Measurements from ENCODE around the gene PARP3.
A peak's percentile ranks its signal among the peaks of the same experiment; 100 is the strongest.

Gene PARP3

DNA sequence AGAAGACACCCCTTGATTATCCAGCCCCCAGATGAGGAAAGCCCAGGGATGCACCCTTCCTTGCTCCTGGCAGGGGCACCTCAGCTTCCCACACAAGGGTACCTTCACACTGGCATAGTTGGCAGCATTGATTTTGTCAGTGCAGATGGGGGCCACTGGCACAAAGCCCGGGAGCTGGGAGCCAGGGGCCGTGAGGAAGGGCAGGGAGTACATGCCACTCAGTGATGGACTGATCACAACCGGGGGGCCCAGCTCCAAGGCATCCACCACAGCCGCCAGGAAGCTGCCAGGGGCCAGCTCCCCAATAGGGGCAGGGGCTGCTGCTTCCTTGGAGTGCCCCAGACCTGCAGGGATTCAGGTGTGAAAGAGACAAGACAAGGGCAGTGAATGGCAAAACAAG is 27.7 kb downstream of the PARP3 start:
- TF ChIP-seq, protein P1, sequence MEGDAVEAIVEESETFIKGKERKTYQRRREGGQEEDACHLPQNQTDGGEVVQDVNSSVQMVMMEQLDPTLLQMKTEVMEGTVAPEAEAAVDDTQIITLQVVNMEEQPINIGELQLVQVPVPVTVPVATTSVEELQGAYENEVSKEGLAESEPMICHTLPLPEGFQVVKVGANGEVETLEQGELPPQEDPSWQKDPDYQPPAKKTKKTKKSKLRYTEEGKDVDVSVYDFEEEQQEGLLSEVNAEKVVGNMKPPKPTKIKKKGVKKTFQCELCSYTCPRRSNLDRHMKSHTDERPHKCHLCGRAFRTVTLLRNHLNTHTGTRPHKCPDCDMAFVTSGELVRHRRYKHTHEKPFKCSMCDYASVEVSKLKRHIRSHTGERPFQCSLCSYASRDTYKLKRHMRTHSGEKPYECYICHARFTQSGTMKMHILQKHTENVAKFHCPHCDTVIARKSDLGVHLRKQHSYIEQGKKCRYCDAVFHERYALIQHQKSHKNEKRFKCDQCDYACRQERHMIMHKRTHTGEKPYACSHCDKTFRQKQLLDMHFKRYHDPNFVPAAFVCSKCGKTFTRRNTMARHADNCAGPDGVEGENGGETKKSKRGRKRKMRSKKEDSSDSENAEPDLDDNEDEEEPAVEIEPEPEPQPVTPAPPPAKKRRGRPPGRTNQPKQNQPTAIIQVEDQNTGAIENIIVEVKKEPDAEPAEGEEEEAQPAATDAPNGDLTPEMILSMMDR (IDR thresholded peaks at IDR 0.05; ENCODE audit: insufficient read depth, missing control alignments): no peak
- no peak for FAIRE-seq
- DNase-seq (ENCODE audit: insufficient read length, low spot score): no peak

DNA sequence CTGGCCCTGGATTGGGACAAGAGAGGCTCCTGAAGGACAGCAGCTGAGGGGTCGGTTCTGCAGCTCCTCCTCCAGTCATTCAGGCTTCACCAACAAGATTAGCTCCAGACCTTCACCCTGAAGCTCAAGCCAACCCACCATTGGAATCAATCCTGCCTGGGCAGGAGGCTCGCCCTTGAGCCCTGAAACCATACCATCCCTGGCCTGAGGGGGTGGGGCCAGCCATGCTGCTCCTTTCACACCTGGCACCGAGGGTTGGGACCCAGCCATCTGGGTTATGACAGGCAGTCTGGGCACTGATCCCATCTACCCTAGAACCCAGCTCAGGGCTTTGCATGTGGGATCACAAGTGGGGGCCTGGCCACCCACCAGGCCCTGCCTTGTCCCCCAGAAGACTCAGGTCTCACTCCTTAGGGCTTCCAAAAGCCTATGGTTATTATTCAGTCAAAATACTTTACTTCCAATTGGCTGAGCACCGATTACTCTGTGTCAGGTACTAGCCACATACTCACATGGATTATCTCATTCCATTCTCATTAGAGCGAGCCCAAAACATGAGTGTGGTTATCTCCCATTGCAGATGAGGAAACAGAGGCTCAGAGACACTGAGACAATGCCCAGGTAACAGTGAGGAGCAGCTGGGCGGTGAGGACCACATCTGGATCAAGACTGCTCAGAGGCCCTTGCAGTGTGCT is 28.6 kb downstream of the PARP3 start:
- DNase-seq (ENCODE audit: insufficient read length, low spot score): no peak
- TF ChIP-seq, protein P1 (IDR thresholded peaks at IDR 0.05; ENCODE audit: insufficient read depth, missing control alignments): no peak
- FAIRE-seq: no peak

DNA sequence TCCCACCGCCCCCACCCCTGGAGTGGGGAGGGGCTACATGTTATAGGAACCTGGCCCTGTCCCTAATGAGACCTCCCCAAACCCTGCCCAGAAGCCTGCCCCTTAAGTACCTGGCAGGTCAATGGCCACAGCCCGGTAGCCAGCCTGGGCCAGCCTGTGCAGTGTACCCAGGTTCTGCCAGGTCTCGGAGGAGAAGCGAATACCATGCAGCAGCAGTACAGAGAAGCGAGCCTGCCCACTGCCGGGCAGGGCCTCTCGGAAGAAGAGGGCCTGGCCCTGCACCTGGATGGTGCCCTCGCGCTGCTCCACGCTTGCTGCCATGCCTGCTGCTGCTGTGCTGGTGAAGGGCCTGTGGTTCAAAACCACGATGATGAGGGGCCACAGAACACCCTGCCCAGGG is 29.2 kb downstream of the PARP3 start:
- FAIRE-seq (no peak), DNase-seq (ENCODE audit: insufficient read length, low spot score) (no peak)
- TF ChIP-seq, protein P1 (IDR thresholded peaks at IDR 0.05; ENCODE audit: insufficient read depth, missing control alignments): no peak

DNA sequence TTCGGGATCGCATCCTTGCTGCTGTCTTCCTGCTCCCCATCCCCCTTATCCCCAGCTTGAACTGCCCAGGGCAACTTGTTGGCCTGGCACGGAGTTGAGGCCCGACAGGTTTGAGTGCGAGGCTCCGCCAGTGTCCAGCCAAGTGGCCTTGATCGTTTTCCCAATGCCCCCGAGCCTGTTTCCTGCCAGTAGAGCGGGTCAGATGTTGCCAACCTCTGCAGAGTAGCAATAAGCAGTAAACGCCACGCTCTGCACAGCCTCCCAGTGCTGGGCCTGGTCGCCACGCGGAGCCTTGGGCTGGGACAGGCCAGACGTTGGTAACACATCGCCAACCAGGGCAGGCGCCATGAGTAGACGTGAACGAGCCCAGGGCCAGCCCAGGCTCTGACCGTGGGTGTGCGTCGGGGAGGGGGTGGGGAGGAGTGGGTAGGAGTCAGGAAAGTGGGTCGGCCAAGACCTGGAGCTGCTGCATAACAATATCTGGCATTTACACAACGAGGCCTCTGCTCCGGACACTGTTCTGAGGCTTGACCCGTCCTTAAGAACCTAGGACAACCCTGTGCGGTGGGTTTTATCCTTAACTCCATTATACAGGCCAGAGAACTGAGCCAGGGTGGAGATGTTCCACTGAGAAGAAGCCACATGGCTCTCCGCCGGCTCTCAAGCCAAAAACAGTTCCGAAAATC is 32.3 kb downstream of the PARP3 start:
- DNase-seq (ENCODE audit: insufficient read length, low spot score) (no peak), FAIRE-seq (no peak)
- TF ChIP-seq, protein P1 (IDR thresholded peaks at IDR 0.05; ENCODE audit: insufficient read depth, missing control alignments): no peak

DNA sequence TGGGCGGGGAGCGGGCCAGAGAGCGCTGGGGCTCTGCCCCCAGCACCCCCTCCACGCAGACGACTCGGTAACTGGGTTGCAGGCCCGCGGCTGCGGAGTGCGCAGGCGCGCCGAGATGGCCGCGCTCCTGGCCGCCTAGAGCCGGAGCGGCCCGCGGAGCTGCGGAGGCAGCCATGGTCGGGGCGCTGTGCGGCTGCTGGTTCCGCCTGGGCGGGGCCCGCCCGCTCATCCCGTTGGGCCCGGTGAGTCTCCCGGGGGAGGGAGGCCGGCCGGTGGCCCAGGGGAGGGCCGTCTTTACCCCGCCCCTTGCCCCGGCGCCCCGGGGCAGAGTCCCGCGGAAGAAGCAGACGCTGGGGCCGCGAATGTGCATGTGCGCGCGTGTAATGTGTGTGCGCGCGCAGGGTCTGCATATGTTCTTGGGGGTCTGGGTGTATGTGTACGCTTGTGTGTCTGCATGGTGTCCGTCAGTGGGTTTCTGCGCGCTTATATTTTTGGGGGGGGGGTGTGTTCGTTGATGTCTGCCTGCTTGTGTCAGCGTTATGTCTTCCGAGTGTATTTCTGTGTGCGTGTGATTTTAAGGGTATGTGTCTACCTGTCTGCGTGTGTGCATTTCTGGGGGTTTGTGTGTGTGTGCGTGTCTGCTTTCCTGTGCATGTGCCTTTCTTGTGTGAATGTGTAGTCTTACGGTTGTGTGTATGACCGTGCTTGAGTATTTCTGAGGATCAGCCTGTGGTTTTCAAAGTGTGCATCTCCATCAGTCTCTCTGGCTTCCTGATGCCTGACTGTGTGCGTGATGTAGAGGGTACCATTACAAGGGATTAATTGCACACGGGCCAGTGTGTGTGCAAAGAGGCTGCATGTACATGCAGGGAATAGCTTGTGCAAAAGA is 33.0 kb downstream of the PARP3 start, which contains the start of gene ABHD14A:
ABHD14A (plus strand) TSS at position 102 of the 889 bp plus-strand sequence; CDS start at position 174, 72 bp downstream.
- DNase-seq (ENCODE audit: insufficient read length, low spot score) (no peak), FAIRE-seq (no peak)
- TF ChIP-seq, protein P1 (IDR thresholded peaks at IDR 0.05; ENCODE audit: insufficient read depth, missing control alignments): no peak

DNA sequence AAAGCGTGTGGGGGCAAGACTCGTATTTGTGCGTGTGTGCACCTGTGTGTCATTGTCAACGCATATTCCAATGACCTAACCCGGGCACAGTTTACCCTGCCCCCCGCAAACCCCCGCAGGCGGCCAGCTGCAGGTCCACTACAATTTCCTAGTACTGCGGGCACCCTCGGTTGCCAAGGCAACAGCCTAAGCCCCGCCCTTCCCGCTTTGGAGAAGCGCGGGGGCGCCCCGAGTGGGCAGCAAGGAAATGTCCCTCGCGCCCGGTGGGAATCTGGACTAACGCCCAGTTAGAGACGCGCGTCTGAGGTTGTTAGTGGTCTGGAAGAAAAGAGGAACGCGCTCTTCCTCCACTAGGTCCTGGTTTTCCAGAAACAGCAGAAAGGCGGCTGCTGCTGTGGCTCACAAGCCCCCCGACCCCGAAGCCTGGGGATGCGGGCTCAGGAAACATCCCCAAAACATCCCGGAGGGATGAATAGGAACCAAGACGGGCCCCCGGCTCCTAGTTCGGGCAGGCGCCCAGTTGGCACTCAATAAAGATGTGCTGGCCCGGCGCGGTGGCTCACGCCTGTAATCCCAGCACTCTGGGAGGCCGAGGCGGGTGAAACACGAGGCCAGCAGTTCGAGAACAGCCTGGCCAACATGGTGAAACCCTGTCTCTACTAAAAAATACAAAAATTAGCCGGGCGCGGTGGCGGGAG is 33.8 kb downstream of the PARP3 start:
- TF ChIP-seq, protein P1 (IDR thresholded peaks at IDR 0.05; ENCODE audit: insufficient read depth, missing control alignments): peak; percentile 16
- FAIRE-seq (no peak), DNase-seq (ENCODE audit: insufficient read length, low spot score) (no peak)

Data from D721Med (cell line).